HL-60 (cell line): ENCODE results near the gene SNTB2.

ENCODE experiments used
- DNase-seq, 2 experiments: peaks; one replicate each; pipeline ENCODE4 v3.0.0-alpha.2; 2010 to 2020; ENCODE audit warnings: low read depth in 1 of 2, low spot score in 1 of 2
- H3K27ac ChIP-seq: fragments of 250-450 bp; sonication (Bioruptor Pico); replicated peaks from 2 replicates; pipeline ENCODE4 v1.5.1; 2020; ENCODE audit warnings: mild to moderate bottlenecking, moderate library complexity
- H3K27me3 ChIP-seq: fragments of 250-450 bp; sonication (Bioruptor Pico); 2 replicates; pipeline ENCODE4 v1.5.1; 2021; ENCODE audit warnings: mild to moderate bottlenecking, moderate library complexity; ENCODE audit not compliant: insufficient read depth, poor library complexity, severe bottlenecking
- H3K4me3 ChIP-seq: replicated peaks from 2 replicates; pipeline ENCODE4 v1.5.1; 2011; ENCODE audit warnings: mild to moderate bottlenecking, control low read depth, low read length; ENCODE audit not compliant: insufficient read depth
- GABPA ChIP-seq: IDR thresholded peaks from 2 replicates; pipeline ENCODE4 v1.6.1; 2012; ENCODE audit warnings: low read depth
- POLR2AphosphoS5 ChIP-seq: IDR thresholded peaks from 2 replicates; pipeline ENCODE4 v1.6.1; 2012; ENCODE audit warnings: low read depth
- SPI1 ChIP-seq: IDR thresholded peaks from 2 replicates; pipeline ENCODE4 v1.6.1; 2012; ENCODE audit warnings: low read depth, mild to moderate bottlenecking, borderline replicate concordance
- TF ChIP-seq, protein P1 (sequence below): IDR thresholded peaks from one replicate; pipeline ENCODE4 v1.5.1; 2011; ENCODE audit warnings: low read length, control low read depth, inconsistent platforms; ENCODE audit not compliant: insufficient read depth
- TF ChIP-seq, protein P2 (sequence below): IDR thresholded peaks from 2 replicates; pipeline ENCODE4 v1.6.1; 2012; ENCODE audit warnings: low read depth; ENCODE audit not compliant: insufficient replicate concordance

Gene SNTB2

DNA sequence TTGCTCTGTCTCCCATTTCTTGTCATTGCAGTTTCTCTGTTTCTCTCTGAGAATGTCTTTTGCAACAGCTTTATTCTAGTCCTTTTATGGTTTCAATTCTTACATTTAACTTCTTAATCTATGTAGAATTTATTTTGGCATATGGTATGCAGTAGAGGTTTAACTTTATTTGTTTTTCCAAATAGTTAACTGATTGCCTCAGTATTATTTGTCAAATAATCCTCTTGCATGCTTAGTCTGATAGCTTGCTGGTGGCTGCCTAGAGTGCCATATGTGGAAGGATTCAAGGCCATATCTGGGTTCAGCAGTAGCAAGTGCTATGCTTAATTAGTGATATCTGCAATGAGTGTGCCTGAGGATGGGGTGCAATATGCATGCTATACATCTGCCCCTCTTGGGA is 6.9 kb downstream of the SNTB2 start:
- DNase-seq = no peak
- no peak overlapping the region for H3K4me3 ChIP-seq
- TF ChIP-seq POLR2AphosphoS5 (no peak), GABPA (no peak), SPI1 (no peak)
- TF ChIP-seq, protein P1, sequence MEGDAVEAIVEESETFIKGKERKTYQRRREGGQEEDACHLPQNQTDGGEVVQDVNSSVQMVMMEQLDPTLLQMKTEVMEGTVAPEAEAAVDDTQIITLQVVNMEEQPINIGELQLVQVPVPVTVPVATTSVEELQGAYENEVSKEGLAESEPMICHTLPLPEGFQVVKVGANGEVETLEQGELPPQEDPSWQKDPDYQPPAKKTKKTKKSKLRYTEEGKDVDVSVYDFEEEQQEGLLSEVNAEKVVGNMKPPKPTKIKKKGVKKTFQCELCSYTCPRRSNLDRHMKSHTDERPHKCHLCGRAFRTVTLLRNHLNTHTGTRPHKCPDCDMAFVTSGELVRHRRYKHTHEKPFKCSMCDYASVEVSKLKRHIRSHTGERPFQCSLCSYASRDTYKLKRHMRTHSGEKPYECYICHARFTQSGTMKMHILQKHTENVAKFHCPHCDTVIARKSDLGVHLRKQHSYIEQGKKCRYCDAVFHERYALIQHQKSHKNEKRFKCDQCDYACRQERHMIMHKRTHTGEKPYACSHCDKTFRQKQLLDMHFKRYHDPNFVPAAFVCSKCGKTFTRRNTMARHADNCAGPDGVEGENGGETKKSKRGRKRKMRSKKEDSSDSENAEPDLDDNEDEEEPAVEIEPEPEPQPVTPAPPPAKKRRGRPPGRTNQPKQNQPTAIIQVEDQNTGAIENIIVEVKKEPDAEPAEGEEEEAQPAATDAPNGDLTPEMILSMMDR = no peak
- TF ChIP-seq, protein P2, sequence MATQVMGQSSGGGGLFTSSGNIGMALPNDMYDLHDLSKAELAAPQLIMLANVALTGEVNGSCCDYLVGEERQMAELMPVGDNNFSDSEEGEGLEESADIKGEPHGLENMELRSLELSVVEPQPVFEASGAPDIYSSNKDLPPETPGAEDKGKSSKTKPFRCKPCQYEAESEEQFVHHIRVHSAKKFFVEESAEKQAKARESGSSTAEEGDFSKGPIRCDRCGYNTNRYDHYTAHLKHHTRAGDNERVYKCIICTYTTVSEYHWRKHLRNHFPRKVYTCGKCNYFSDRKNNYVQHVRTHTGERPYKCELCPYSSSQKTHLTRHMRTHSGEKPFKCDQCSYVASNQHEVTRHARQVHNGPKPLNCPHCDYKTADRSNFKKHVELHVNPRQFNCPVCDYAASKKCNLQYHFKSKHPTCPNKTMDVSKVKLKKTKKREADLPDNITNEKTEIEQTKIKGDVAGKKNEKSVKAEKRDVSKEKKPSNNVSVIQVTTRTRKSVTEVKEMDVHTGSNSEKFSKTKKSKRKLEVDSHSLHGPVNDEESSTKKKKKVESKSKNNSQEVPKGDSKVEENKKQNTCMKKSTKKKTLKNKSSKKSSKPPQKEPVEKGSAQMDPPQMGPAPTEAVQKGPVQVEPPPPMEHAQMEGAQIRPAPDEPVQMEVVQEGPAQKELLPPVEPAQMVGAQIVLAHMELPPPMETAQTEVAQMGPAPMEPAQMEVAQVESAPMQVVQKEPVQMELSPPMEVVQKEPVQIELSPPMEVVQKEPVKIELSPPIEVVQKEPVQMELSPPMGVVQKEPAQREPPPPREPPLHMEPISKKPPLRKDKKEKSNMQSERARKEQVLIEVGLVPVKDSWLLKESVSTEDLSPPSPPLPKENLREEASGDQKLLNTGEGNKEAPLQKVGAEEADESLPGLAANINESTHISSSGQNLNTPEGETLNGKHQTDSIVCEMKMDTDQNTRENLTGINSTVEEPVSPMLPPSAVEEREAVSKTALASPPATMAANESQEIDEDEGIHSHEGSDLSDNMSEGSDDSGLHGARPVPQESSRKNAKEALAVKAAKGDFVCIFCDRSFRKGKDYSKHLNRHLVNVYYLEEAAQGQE = no peak

DNA sequence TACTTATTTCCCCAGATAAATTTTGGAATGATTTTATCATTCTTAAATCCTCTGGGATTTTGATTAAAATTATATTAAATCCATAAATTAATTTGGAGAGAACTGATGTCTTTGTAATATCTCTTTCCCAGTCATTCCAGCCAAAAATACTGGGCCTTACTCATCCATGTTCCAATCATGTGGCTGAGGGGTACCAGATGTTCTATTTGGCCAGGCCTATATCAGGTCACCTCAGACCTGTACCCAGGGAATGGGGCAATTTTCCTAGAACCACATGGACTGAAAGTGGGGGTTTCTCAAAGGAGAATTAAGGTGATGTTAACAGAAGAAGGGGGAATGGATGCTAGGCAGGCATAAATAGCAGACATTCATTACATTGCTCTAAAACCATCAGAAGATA is 7.5 kb downstream of the SNTB2 start:
- Histone ChIP-seq H3K4me3 (no peak overlapping the region), H3K27me3 (peaks cover 3% of the 10 kb centered on the region), H3K27ac (no peak overlapping the region)
- TF ChIP-seq, protein P1 = no peak
- TF ChIP-seq POLR2AphosphoS5 (no peak), SPI1 (no peak), GABPA (no peak)
- TF ChIP-seq, protein P2 = no peak
- DNase-seq = no peak

More for the DNA sequence above, 6.9 kb downstream of the SNTB2 start:
- peaks cover 9% of the 10 kb centered on the region for H3K27me3 ChIP-seq
- no peak overlapping the region for H3K27ac ChIP-seq

DNA sequence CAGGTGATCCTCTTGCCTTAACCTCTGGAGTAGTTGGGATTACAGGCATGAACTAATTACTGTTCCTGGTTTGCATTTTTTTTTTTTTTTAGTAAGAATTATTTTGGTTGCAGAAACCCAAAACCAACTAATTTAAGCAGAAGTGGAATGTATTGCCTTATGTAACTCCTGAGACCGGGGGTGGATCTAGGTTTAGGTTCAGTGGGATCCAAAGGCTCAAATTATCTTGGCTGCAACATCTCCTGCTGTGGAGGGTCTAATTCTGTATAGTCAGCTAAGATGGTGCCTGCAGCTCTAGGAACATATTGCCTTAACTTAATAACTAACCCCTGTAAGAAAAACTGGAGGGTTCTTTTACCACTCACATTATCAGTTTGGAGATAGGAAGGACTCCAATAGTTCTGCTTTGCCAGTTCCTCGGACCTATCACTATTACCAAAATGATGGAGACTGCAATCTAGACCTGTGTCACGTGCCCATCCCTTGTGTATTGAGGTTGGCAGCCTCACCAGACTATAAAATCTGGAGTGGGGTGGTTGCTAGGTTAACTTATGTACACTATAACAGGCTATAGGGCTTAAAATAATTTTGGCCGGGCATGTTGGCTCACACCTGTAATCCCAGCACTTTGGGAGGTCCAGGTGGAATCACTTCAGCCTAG is 8.5 kb downstream of the SNTB2 start:
- no peak for DNase-seq
- TF ChIP-seq GABPA (no peak), SPI1 (no peak), POLR2AphosphoS5 (no peak)
- Histone ChIP-seq H3K4me3 (no peak overlapping the region), H3K27ac (no peak overlapping the region), H3K27me3 (no peaks in the 10 kb centered on the region)

DNA sequence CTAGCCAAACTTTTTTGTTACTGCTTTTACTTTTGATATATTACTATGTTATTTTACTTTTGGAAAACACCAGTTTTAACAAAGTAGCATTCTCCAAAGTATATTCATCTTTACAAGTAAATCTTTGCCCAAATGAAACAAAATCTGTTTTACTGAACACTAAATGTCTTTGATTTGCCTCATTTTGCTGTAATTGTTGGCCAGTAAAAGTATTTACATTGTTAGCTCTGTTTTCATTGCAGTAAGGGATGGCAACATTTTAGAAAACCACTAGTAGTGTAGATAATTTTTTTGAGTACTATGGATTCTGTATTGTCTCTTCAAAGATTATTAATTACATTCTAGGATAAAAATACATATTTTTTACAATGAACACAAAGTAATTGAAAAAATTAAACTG is 10.6 kb downstream of the SNTB2 start:
- no peak overlapping the region for H3K4me3 ChIP-seq
- TF ChIP-seq POLR2AphosphoS5 (no peak), GABPA (no peak), SPI1 (no peak)
- TF ChIP-seq, protein P1 = no peak
- TF ChIP-seq, protein P2 = no peak
- H3K27me3 ChIP-seq = no peaks in the 10 kb centered on the region
- no peak overlapping the region for H3K27ac ChIP-seq
- DNase-seq = no peak
